Hematopoietic multipotent progenitor cell treated with erythropoietin and hydrocortisone succinate and interleukin-3 and kit ligand, for 17 days (in vitro differentiated cells): ENCODE measurements around the gene NMS.

ENCODE experiments used
- DNase-seq: peaks from one replicate; pipeline ENCODE4 v3.0.0-alpha.2; 2015; ENCODE audit warnings: low spot score

Gene NMS

GRCh38 chr2:100485396-100485795 is 15.1 kb downstream of the NMS start:
- no peak for DNase-seq

GRCh38 chr2:100494712-100495111 is 24.4 kb downstream of the NMS start:
- DNase-seq: no peak

- DNase-seq: no peak
These were observed 32.5 kb downstream of the NMS start for GRCh38 chr2:100502782-100503181.

GRCh38 chr2:100504542-100504941 is 34.3 kb downstream of the NMS start:
- DNase-seq: no peak

GRCh38 chr2:100509066-100509465 is 38.8 kb downstream of the NMS start:
- DNase-seq: no peak

GRCh38 chr2:100513650-100514049 is 43.4 kb downstream of the NMS start:
- peak; percentile 12 for DNase-seq

- no peak for DNase-seq
These were observed 47.3 kb downstream of the NMS start for GRCh38 chr2:100517556-100517955.

GRCh38 chr2:100518801-100519200 is 48.5 kb downstream of the NMS start:
- DNase-seq: no peak

- no peak for DNase-seq
These were observed 49.9 kb downstream of the NMS start for GRCh38 chr2:100520224-100520623.

- DNase-seq: no peak
These were observed 52.1 kb downstream of the NMS start for GRCh38 chr2:100522430-100522829.

- no peak for DNase-seq
These were observed 54.0 kb downstream of the NMS start for GRCh38 chr2:100524331-100524730.

GRCh38 chr2:100526868-100527267 is 56.6 kb downstream of the NMS start:
- DNase-seq: no peak

GRCh38 chr2:100527440-100528015 is 57.2 kb downstream of the NMS start:
- no peak for DNase-seq

GRCh38 chr2:100529176-100529575 is 58.9 kb downstream of the NMS start:
- DNase-seq: no peak

GRCh38 chr2:100529900-100530299 is 59.6 kb downstream of the NMS start:
- DNase-seq: no peak
